ENCODE data around the gene ACSS3. TPM values are rescaled to one million over a fixed set of nuclear protein-coding genes. Genes with fewer than 3 reads are reported as not detected.

The ACSS3 gene
- total and polyA plus RNA-seq, 2 donors = 1.2 to 2.0 TPM

- Histone ChIP-seq H3K27me3 (ENCODE audit: control insufficient read depth in 2 of 2, insufficient read depth in 1 of 2, low read length in 1 of 2) (no peaks in the 10 kb centered on the region), H3K4me1 (ENCODE audit: control insufficient read depth in 2 of 2, insufficient read depth in 2 of 2, low read length in 2 of 2) (no peaks in the 10 kb centered on the region), H3K4me3 (ENCODE audit: low read length in 2 of 2) (no peak overlapping the region), H3K36me3 (ENCODE audit: control insufficient read depth in 2 of 2, insufficient read depth in 2 of 2, low read length in 1 of 2) (no peaks in the 10 kb centered on the region), H3K9me3 (ENCODE audit: control insufficient read depth in 2 of 2, insufficient read depth in 1 of 2, low read length in 1 of 2) (no peaks in the 10 kb centered on the region), H3K27ac (ENCODE audit: low read depth in 1 of 2, low read length in 1 of 2) (no peak overlapping the region)
- no peak for DNase-seq (ENCODE audit: low read depth in 6 of 9, low spot score in 9 of 9)
These were observed 210.8 kb downstream of the ACSS3 start for GRCh38 chr12:81288651-81289050.

- 81% methylated on average over 12 of the region's 12 CpGs for WGBS
- Histone ChIP-seq H3K27me3 (ENCODE audit: control insufficient read depth in 2 of 2, insufficient read depth in 1 of 2, low read length in 1 of 2) (no peaks in the 10 kb centered on the region), H3K4me3 (ENCODE audit: low read length in 2 of 2) (no peak overlapping the region), H3K4me1 (ENCODE audit: control insufficient read depth in 2 of 2, insufficient read depth in 2 of 2, low read length in 2 of 2) (no peaks in the 10 kb centered on the region), H3K9me3 (ENCODE audit: control insufficient read depth in 2 of 2, insufficient read depth in 1 of 2, low read length in 1 of 2) (no peaks in the 10 kb centered on the region), H3K36me3 (ENCODE audit: control insufficient read depth in 2 of 2, insufficient read depth in 2 of 2, low read length in 1 of 2) (no peaks in the 10 kb centered on the region), H3K27ac (ENCODE audit: low read depth in 1 of 2, low read length in 1 of 2) (no peak overlapping the region)
- DNase-seq (ENCODE audit: low read depth in 6 of 9, low spot score in 9 of 9) = no peak
These were observed 216.7 kb downstream of the ACSS3 start for GRCh38 chr12:81294325-81295190.

- Histone ChIP-seq H3K27ac (ENCODE audit: low read depth in 1 of 2, low read length in 1 of 2) (no peak overlapping the region), H3K4me3 (ENCODE audit: low read length in 2 of 2) (no peak overlapping the region), H3K36me3 (ENCODE audit: control insufficient read depth in 2 of 2, insufficient read depth in 2 of 2, low read length in 1 of 2) (no peaks in the 10 kb centered on the region), H3K27me3 (ENCODE audit: control insufficient read depth in 2 of 2, insufficient read depth in 1 of 2, low read length in 1 of 2) (no peaks in the 10 kb centered on the region), H3K4me1 (ENCODE audit: control insufficient read depth in 2 of 2, insufficient read depth in 2 of 2, low read length in 2 of 2) (no peaks in the 10 kb centered on the region), H3K9me3 (ENCODE audit: control insufficient read depth in 2 of 2, insufficient read depth in 1 of 2, low read length in 1 of 2) (no peaks in the 10 kb centered on the region)
- WGBS = 89% methylated on average over 3 of the region's 3 CpGs
- no peak for DNase-seq (ENCODE audit: low read depth in 6 of 9, low spot score in 9 of 9)
These were observed 217.4 kb downstream of the ACSS3 start for GRCh38 chr12:81295251-81295650.

- H3K4me3 ChIP-seq (ENCODE audit: low read length in 2 of 2) = no peak overlapping the region
- 78% methylated on average over 2 of the region's 2 CpGs for WGBS
- H3K27me3 ChIP-seq (ENCODE audit: control insufficient read depth in 2 of 2, insufficient read depth in 1 of 2, low read length in 1 of 2) = no peaks in the 10 kb centered on the region
- H3K9me3 ChIP-seq (ENCODE audit: control insufficient read depth in 2 of 2, insufficient read depth in 1 of 2, low read length in 1 of 2) = no peaks in the 10 kb centered on the region
- no peaks in the 10 kb centered on the region for H3K4me1 ChIP-seq (ENCODE audit: control insufficient read depth in 2 of 2, insufficient read depth in 2 of 2, low read length in 2 of 2)
- H3K36me3 ChIP-seq (ENCODE audit: control insufficient read depth in 2 of 2, insufficient read depth in 2 of 2, low read length in 1 of 2) = no peaks in the 10 kb centered on the region
- DNase-seq (ENCODE audit: low read depth in 6 of 9, low spot score in 9 of 9) = no peak
- H3K27ac ChIP-seq (ENCODE audit: low read depth in 1 of 2, low read length in 1 of 2) = no peak overlapping the region
These were observed 218.9 kb downstream of the ACSS3 start for GRCh38 chr12:81296556-81297305.

GRCh38 chr12:81297601-81298000 is 219.7 kb downstream of the ACSS3 start:
- no peak overlapping the region for H3K4me3 ChIP-seq (ENCODE audit: low read length in 2 of 2)
- H3K9me3 ChIP-seq (ENCODE audit: control insufficient read depth in 2 of 2, insufficient read depth in 1 of 2, low read length in 1 of 2) = no peaks in the 10 kb centered on the region
- H3K27ac ChIP-seq (ENCODE audit: low read depth in 1 of 2, low read length in 1 of 2) = no peak overlapping the region
- no peaks in the 10 kb centered on the region for H3K4me1 ChIP-seq (ENCODE audit: control insufficient read depth in 2 of 2, insufficient read depth in 2 of 2, low read length in 2 of 2)
- no peaks in the 10 kb centered on the region for H3K36me3 ChIP-seq (ENCODE audit: control insufficient read depth in 2 of 2, insufficient read depth in 2 of 2, low read length in 1 of 2)
- WGBS = 85% methylated on average over 3 of the region's 3 CpGs
- no peak for DNase-seq (ENCODE audit: low read depth in 6 of 9, low spot score in 9 of 9)
- no peaks in the 10 kb centered on the region for H3K27me3 ChIP-seq (ENCODE audit: control insufficient read depth in 2 of 2, insufficient read depth in 1 of 2, low read length in 1 of 2)

GRCh38 chr12:81300454-81300853 is 222.6 kb downstream of the ACSS3 start:
- H3K36me3 ChIP-seq (ENCODE audit: control insufficient read depth in 2 of 2, insufficient read depth in 2 of 2, low read length in 1 of 2) = no peaks in the 10 kb centered on the region
- H3K27ac ChIP-seq (ENCODE audit: low read depth in 1 of 2, low read length in 1 of 2) = no peak overlapping the region
- no peak overlapping the region for H3K4me3 ChIP-seq (ENCODE audit: low read length in 2 of 2)
- no peaks in the 10 kb centered on the region for H3K4me1 ChIP-seq (ENCODE audit: control insufficient read depth in 2 of 2, insufficient read depth in 2 of 2, low read length in 2 of 2)
- H3K27me3 ChIP-seq (ENCODE audit: control insufficient read depth in 2 of 2, insufficient read depth in 1 of 2, low read length in 1 of 2) = no peaks in the 10 kb centered on the region
- no peaks in the 10 kb centered on the region for H3K9me3 ChIP-seq (ENCODE audit: control insufficient read depth in 2 of 2, insufficient read depth in 1 of 2, low read length in 1 of 2)
- 61% methylated on average over 2 of the region's 2 CpGs for WGBS
- DNase-seq (ENCODE audit: low read depth in 6 of 9, low spot score in 9 of 9) = no peak

- 94% methylated on average over 3 of the region's 3 CpGs for WGBS
- no peak for DNase-seq (ENCODE audit: low read depth in 6 of 9, low spot score in 9 of 9)
- Histone ChIP-seq H3K4me3 (ENCODE audit: low read length in 2 of 2) (no peak overlapping the region), H3K9me3 (ENCODE audit: control insufficient read depth in 2 of 2, insufficient read depth in 1 of 2, low read length in 1 of 2) (no peaks in the 10 kb centered on the region), H3K27me3 (ENCODE audit: control insufficient read depth in 2 of 2, insufficient read depth in 1 of 2, low read length in 1 of 2) (no peaks in the 10 kb centered on the region), H3K27ac (ENCODE audit: low read depth in 1 of 2, low read length in 1 of 2) (no peak overlapping the region), H3K36me3 (ENCODE audit: control insufficient read depth in 2 of 2, insufficient read depth in 2 of 2, low read length in 1 of 2) (no peaks in the 10 kb centered on the region), H3K4me1 (ENCODE audit: control insufficient read depth in 2 of 2, insufficient read depth in 2 of 2, low read length in 2 of 2) (no peaks in the 10 kb centered on the region)
These were observed 226.1 kb downstream of the ACSS3 start for GRCh38 chr12:81303935-81304334.

Other genes starting within 250 kb of the ACSS3 start
- gene LIN7A, start 140.1 kb upstream of the ACSS3 start, total RNA-seq = 0.76 TPM
- 0.57 TPM for gene LIN7A, start 140.1 kb upstream of the ACSS3 start, polyA plus RNA-seq

Data from thymus (tissue), 11 donors.